Ishikawa (cell line): Measurements from ENCODE around the gene LDLRAP1.

Source experiments
- CEBPB ChIP-seq: IDR thresholded peaks from 2 replicates; pipeline ENCODE4 v1.6.1; 2012
- EP300 ChIP-seq: IDR thresholded peaks from 2 replicates; pipeline ENCODE4 v1.6.1; 2012; ENCODE audit warnings: borderline replicate concordance
- NFIC ChIP-seq: IDR thresholded peaks from 2 replicates; pipeline ENCODE4 v1.6.1; 2012
- RAD21 ChIP-seq: IDR thresholded peaks from 2 replicates; pipeline ENCODE4 v1.6.1; 2012; ENCODE audit warnings: low read depth
- TEAD4 ChIP-seq: IDR thresholded peaks from 2 replicates; pipeline ENCODE4 v1.6.1; 2012
- YY1 ChIP-seq: IDR thresholded peaks from 2 replicates; pipeline ENCODE4 v1.6.1; 2012; ENCODE audit warnings: low read depth
- ZBTB7A ChIP-seq: IDR thresholded peaks from 2 replicates; pipeline ENCODE4 v1.6.1; 2012; ENCODE audit warnings: low read depth
- TF ChIP-seq, protein P1 (sequence below): IDR thresholded peaks from 2 replicates; pipeline ENCODE4 v1.6.1; 2012
- TF ChIP-seq, protein P2 (sequence below): IDR thresholded peaks from 2 replicates; pipeline ENCODE4 v1.6.1; 2012; ENCODE audit warnings: low read depth, mild to moderate bottlenecking
- TF ChIP-seq, protein P3 (sequence below): IDR thresholded peaks from 2 replicates; pipeline ENCODE4 v1.6.1; 2012

DNA sequence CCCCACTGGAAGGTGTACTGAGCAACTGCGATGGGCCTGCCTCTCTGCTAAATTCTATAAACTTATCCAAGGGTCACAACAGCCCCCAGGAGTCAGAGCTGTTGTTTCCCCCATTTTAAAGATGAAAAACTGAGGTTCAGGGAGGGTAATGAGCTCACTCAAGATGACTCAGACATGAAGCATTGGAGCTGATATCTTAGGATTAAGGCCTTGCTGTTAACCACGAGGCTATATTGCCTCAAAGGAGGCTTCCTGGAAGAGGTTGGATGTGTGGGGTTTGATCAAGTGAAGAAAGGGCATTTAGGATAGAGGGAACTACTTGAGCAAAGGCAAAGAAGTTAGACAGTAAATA lies 6.7 kb downstream of the LDLRAP1 start:
- TF ChIP-seq EP300 (no peak), YY1 (no peak), ZBTB7A (no peak), TEAD4 (no peak), RAD21 (no peak), CEBPB (no peak), NFIC (no peak)
- TF ChIP-seq, protein P1, sequence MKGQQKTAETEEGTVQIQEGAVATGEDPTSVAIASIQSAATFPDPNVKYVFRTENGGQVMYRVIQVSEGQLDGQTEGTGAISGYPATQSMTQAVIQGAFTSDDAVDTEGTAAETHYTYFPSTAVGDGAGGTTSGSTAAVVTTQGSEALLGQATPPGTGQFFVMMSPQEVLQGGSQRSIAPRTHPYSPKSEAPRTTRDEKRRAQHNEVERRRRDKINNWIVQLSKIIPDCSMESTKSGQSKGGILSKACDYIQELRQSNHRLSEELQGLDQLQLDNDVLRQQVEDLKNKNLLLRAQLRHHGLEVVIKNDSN, result no peak
- TF ChIP-seq, protein P2, sequence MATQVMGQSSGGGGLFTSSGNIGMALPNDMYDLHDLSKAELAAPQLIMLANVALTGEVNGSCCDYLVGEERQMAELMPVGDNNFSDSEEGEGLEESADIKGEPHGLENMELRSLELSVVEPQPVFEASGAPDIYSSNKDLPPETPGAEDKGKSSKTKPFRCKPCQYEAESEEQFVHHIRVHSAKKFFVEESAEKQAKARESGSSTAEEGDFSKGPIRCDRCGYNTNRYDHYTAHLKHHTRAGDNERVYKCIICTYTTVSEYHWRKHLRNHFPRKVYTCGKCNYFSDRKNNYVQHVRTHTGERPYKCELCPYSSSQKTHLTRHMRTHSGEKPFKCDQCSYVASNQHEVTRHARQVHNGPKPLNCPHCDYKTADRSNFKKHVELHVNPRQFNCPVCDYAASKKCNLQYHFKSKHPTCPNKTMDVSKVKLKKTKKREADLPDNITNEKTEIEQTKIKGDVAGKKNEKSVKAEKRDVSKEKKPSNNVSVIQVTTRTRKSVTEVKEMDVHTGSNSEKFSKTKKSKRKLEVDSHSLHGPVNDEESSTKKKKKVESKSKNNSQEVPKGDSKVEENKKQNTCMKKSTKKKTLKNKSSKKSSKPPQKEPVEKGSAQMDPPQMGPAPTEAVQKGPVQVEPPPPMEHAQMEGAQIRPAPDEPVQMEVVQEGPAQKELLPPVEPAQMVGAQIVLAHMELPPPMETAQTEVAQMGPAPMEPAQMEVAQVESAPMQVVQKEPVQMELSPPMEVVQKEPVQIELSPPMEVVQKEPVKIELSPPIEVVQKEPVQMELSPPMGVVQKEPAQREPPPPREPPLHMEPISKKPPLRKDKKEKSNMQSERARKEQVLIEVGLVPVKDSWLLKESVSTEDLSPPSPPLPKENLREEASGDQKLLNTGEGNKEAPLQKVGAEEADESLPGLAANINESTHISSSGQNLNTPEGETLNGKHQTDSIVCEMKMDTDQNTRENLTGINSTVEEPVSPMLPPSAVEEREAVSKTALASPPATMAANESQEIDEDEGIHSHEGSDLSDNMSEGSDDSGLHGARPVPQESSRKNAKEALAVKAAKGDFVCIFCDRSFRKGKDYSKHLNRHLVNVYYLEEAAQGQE, result no peak
- TF ChIP-seq, protein P3, sequence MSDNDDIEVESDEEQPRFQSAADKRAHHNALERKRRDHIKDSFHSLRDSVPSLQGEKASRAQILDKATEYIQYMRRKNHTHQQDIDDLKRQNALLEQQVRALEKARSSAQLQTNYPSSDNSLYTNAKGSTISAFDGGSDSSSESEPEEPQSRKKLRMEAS, result no peak
